Central memory CD8-positive, alpha-beta T cell (primary cell): Measurements from ENCODE around the gene HLA-F.

Source experiments
- ATAC-seq: fragments of 150-1000 bp; cut with Tn5 transposase; replicated peaks from 2 replicates; pipeline ENCODE4 v1.10.0; 2022; ENCODE audit warnings: mild to moderate bottlenecking, moderate FRiP score, moderate number of reproducible peaks; ENCODE audit not compliant: poor library complexity, severe bottlenecking; ENCODE audit errors: extremely low read depth
- DNase-seq, 2 donors: peaks; one replicate each; pipeline ENCODE4 v3.0.0; 2021; ENCODE audit warnings: low spot score in 2 of 2
- H3K27ac Mint-ChIP-seq: one replicate; pipeline ENCODE4 v1.8.0; 2022; ENCODE audit warnings: low read depth, mild to moderate bottlenecking, moderate library complexity, mixed read lengths
- H3K27me3 Mint-ChIP-seq: one replicate; pipeline ENCODE4 v1.8.0; 2022; ENCODE audit warnings: mixed read lengths
- H3K36me3 Mint-ChIP-seq: one replicate; pipeline ENCODE4 v1.8.0; 2022; ENCODE audit warnings: mild to moderate bottlenecking, moderate library complexity, mixed read lengths; ENCODE audit not compliant: insufficient read depth
- H3K4me1 Mint-ChIP-seq: one replicate; pipeline ENCODE4 v1.8.0; 2022; ENCODE audit warnings: mixed read lengths
- H3K4me3 Mint-ChIP-seq: one replicate; pipeline ENCODE4 v1.8.0; 2022; ENCODE audit warnings: mild to moderate bottlenecking, moderate library complexity, mixed read lengths
- H3K9me3 Mint-ChIP-seq: one replicate; pipeline ENCODE4 v1.8.0; 2022; ENCODE audit warnings: mixed read lengths

HLA-F gene

DNA sequence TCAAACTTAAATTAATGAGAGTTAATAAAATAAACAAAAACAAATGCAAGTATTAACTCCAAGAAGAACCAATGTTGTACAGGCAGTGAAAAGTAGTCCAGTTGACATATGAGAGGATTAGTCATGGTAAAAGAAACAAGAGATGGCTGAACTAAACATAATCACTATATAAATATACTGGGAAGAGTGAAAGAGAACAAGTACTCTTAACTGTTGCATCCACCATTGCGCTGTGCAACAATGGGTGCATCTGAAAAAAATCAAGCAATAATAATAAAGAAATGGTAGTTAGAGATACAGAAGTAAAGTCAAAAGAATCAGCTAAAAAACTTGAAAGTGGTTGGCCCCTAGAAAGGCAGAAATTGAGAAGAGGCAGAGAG, 16.6 kb downstream of the HLA-F start:
- Mint-ChIP-seq H3K9me3 (peaks cover 5% of the 10 kb centered on the region), H3K27me3 (no peaks in the 10 kb centered on the region), H3K4me3 (no peak overlapping the region)

DNA sequence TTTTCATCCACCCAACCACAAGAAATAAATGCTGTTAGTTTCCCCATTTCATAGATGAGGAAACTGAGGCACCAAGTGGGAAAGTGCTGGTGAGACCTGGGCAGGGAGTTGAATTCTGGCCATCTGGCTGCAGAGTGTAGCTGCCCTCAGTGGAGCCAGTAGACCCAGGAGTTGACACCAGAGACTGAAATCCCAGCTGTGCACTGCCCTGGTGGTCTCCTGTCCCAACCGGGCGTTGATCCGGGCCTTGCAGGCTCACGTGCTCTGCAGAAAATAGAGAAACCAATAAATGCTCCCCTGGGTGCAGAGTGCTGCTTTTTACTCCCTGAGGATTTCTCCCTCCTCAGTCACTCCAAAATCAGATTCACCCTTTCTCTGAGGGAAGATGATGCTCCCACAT, 18.4 kb downstream of the HLA-F start:
- H3K4me3 Mint-ChIP-seq: no peak overlapping the region
- H3K36me3 Mint-ChIP-seq: peaks cover 5% of the 10 kb centered on the region
- no peaks in the 10 kb centered on the region for H3K9me3 Mint-ChIP-seq
- no peak overlapping the region for H3K27ac Mint-ChIP-seq
- H3K27me3 Mint-ChIP-seq: no peaks in the 10 kb centered on the region
- DNase-seq: no peak
- ATAC-seq: no peak
- peaks cover 13% of the 10 kb centered on the region for H3K4me1 Mint-ChIP-seq

More for the DNA sequence above, 16.6 kb downstream of the HLA-F start:
- peaks cover 2% of the 10 kb centered on the region for H3K36me3 Mint-ChIP-seq
- DNase-seq (no peak), ATAC-seq (no peak)
- peaks cover 1% of the 10 kb centered on the region for H3K4me1 Mint-ChIP-seq
- H3K27ac Mint-ChIP-seq: no peak overlapping the region

DNA sequence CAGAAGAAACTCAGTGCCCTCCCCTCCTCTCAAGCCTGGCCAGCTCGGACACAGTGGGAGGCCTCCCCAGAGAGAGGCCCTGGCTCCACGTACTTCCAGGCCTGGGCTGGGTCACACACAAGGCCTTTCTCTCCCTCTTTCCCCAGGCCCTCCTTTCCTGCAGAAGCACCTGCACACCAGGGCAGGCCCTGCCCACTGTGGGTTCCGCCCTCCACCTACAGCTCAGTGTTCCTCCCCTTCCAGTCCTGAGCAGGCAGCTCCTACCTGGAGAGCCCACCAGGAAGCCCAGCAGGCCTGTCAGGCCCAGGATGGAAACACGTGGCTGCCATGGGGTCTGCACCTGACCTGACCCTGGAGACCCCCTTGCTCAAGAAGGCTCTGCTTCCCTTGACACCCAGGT, 18.9 kb downstream of the HLA-F start:
- Mint-ChIP-seq H3K4me3 (no peak overlapping the region), H3K27me3 (no peaks in the 10 kb centered on the region), H3K9me3 (no peaks in the 10 kb centered on the region), H3K4me1 (peaks cover 14% of the 10 kb centered on the region), H3K36me3 (peaks cover 5% of the 10 kb centered on the region), H3K27ac (no peak overlapping the region)
- DNase-seq (no peak), ATAC-seq (no peak)

DNA sequence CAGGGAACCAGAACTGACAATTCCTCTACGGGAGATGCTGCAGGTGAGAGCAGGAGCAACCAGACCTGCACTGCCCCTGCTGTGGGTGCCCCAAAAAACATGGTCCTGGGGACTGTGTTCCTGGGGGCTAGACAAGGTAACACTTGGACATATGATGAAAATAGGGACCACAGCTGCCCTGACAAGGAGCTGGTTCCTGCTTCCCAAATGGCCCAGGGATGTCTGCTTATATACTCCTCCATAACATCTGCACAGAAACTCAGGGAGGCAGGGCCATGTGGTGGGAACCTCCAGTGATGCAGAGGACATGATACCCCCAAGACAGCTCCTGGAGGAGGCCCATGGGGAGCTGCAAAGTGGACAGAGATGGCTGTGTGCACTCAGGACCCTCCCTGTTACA, 19.8 kb downstream of the HLA-F start:
- H3K4me3 Mint-ChIP-seq: no peak overlapping the region
- peaks cover 23% of the 10 kb centered on the region for H3K4me1 Mint-ChIP-seq
- peaks cover 5% of the 10 kb centered on the region for H3K36me3 Mint-ChIP-seq
- no peak for DNase-seq
- no peak for ATAC-seq
- no peak overlapping the region for H3K27ac Mint-ChIP-seq
- no peaks in the 10 kb centered on the region for H3K9me3 Mint-ChIP-seq
- no peaks in the 10 kb centered on the region for H3K27me3 Mint-ChIP-seq

DNA sequence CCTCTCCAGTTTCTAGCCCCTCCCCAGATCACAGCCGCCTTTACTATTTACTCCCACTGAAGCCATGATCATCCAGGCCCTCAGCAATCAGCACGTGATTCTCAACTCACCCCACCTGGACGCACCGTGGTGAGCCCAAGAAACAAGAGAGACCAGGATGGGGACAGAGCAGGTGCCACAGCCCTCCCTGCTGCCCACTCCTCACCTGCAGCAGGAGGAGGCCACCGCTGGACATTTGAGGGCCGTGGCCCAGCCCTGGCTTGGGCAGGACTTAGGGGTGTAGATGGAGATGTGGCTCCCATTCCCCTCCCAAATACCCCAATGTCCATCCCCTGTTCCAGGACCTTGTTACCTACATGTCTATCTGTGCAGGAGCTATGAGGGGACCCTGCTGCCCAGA, 20.3 kb downstream of the HLA-F start:
- no peak overlapping the region for H3K4me3 Mint-ChIP-seq
- no peaks in the 10 kb centered on the region for H3K9me3 Mint-ChIP-seq
- H3K27me3 Mint-ChIP-seq: no peaks in the 10 kb centered on the region
- H3K4me1 Mint-ChIP-seq: peaks cover 29% of the 10 kb centered on the region
- no peak for ATAC-seq
- H3K27ac Mint-ChIP-seq: no peak overlapping the region
- DNase-seq: no peak
- H3K36me3 Mint-ChIP-seq: peaks cover 7% of the 10 kb centered on the region

DNA sequence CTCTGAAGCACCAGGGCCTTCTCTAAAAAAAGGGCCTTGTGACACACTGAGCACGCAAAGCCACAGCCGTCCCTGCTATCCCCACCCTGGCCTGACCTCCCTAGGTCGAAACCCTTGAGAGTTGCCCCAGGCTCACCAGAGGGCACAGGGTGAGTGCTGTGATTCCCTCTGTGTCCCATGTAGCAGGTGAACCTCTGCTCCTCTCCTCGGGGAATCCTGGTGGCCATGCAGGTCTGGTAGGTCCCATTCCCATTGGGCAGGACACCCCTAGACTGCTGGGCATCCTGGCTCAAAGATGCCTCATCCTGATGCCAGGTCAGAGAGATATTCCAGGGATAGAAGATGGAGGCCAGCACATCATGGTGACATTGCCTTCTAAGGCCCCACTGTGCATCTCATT, 20.9 kb downstream of the HLA-F start:
- Mint-ChIP-seq H3K27me3 (no peaks in the 10 kb centered on the region), H3K4me3 (no peak overlapping the region), H3K27ac (no peak overlapping the region), H3K4me1 (peaks cover 29% of the 10 kb centered on the region), H3K9me3 (no peaks in the 10 kb centered on the region), H3K36me3 (peaks cover 7% of the 10 kb centered on the region)
- ATAC-seq (no peak), DNase-seq (no peak)

DNA sequence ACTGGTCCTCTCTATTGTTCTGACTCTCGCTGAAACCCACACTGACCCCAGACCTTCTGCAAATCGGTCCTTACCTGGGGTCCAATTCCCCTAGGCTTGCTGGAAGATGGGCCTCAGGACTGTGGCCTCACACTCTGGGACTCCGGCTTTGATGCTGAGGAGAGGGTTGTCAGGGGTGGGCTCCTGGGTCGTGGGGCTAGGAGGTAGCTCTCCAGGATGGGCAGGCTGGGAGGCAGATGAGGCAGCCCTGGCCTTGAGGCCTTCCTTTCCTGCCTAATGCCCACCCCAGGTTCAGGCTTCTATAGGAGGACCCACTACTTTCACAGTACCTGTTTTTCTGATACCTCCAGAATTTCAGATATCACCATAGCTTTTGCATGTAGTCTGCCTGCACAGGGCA, 21.4 kb downstream of the HLA-F start:
- no peak overlapping the region for H3K27ac Mint-ChIP-seq
- H3K4me1 Mint-ChIP-seq: peaks cover 34% of the 10 kb centered on the region
- H3K9me3 Mint-ChIP-seq: no peaks in the 10 kb centered on the region
- no peaks in the 10 kb centered on the region for H3K27me3 Mint-ChIP-seq
- ATAC-seq: no peak
- DNase-seq: no peak
- no peak overlapping the region for H3K4me3 Mint-ChIP-seq
- peaks cover 7% of the 10 kb centered on the region for H3K36me3 Mint-ChIP-seq

DNA sequence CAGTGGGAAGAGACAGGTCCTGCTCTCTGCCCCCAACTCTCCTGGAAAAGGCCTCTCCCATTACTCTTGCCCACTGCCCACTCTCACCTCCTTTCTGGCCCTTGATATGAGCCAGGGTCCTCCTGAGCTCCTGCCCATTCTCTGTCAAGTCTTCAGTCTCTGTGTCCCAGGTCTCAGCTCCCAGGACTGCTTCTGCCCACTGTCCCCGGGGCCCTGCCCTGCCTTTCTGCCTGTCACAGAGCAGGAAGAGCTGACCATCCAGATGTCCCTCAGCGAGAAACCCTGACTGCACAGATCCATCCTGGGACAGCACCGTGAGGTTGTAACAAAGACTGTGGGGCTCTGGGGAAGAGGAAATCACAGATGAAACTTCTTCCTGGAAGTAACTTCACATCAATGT, 22.2 kb downstream of the HLA-F start:
- Mint-ChIP-seq H3K4me3 (no peak overlapping the region), H3K36me3 (peaks cover 9% of the 10 kb centered on the region), H3K4me1 (peaks cover 42% of the 10 kb centered on the region), H3K27me3 (no peaks in the 10 kb centered on the region), H3K9me3 (no peaks in the 10 kb centered on the region), H3K27ac (peak overlapping the region; percentile 27)
- DNase-seq (no peak), ATAC-seq (no peak)

DNA sequence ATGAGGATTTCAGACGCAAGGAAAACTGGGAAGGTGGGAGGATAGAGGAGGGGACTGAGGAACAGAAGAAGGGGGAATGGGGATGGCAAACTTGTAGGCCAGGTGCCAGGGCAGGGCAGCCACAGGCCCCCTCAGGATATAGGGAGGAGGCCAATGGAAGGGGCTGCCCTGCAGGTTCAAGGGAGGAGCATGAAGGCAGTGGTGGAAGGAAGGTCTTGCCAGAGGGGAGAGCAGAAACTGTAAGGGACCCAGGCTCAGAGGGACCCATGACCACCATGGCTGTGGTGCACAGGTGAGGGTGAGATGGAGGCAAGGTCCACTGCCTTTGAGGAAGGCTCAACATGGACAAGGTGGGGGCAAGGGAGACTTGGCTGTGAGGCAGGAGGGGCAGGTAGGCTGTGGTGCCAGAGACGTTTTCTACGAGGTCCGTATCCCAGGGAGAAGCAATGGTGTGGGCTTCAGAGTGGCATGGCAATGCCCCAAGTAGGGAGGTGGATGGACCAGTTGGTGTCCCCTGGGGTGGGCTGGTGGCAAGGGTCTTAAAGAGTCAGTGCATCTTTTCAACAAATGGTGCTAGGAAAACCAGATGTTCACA, 22.7 kb downstream of the HLA-F start:
- Mint-ChIP-seq H3K27ac (peak overlapping the region; percentile 27), H3K27me3 (no peaks in the 10 kb centered on the region), H3K4me3 (no peak overlapping the region), H3K9me3 (no peaks in the 10 kb centered on the region), H3K36me3 (peaks cover 9% of the 10 kb centered on the region), H3K4me1 (peaks cover 46% of the 10 kb centered on the region)
- DNase-seq (no peak), ATAC-seq (no peak)

DNA sequence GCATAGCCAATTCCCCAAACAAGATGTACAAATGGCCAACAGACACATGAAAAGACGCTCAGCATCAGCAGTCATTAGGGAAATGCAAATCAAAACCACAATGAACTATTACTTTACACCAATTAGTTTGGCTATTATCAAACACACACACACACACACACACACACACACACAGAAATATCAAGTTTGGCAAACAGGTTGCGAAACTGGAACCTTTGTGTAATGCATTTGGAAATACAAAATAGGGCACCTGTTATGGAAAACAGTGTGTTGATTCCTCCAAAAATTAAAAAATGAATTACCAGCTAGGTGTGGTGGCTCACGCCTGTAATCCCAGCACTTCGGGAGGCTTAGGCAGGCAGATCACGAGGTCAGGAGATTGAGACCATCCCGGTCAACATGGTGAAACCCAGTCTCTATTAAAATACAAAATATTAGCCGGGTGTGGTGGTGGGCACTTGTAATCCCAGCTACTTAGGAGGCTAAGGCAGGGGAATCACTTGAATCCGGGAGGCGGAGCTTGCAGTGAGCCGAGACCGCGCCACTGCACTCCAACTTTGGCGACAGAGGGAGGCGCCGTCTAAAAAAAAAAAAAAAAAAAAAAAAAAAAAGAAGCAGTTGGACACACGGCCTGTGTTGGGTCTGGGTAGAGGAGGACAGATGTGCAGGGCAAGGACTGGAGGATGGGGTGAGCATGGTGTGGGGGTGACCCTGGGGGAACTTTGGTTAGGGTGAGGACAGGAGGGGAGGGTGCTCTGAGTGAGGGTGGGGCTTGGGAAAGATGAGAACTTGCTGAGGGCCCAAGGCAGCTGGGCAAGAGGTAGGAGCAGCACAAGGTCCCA, 23.8 kb downstream of the HLA-F start:
- Mint-ChIP-seq H3K36me3 (peaks cover 9% of the 10 kb centered on the region), H3K4me3 (peak overlapping the region; percentile 99), H3K27ac (peak overlapping the region; percentile 94), H3K27me3 (no peaks in the 10 kb centered on the region), H3K4me1 (peaks cover 57% of the 10 kb centered on the region), H3K9me3 (no peaks in the 10 kb centered on the region)
- DNase-seq: no peak
- no peak for ATAC-seq

DNA sequence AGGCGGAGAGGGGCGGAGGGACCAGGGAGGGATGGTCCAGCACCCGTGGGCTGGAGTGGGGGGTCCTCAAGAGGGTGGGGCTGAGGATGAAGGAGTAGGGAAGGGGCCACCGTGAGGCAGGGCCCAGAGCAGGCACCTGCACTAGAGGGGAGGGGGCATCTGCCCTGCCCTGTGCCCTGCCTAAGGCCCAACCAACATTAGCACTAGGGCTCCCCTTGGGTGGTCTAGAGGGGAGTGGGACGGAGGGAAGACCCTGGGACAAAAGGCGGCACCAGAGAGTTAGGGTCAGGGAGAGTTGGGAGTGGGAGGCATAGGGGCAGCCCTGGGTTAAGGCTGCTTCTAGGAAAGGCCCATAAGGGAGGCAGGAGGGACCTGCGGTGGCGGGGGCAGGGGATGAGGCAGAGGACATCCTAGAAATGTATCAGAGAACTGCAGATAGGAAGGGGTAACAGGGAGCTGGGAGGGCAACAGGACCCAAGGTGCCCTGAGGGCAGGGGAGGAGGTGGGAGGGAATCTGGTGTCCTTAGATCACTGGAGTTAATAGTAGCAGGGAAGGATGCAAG, 24.5 kb downstream of the HLA-F start:
- H3K9me3 Mint-ChIP-seq: no peaks in the 10 kb centered on the region
- peak overlapping the region; percentile 99 for H3K4me3 Mint-ChIP-seq
- peak overlapping the region; percentile 94 for H3K27ac Mint-ChIP-seq
- no peaks in the 10 kb centered on the region for H3K27me3 Mint-ChIP-seq
- no peak for ATAC-seq
- H3K36me3 Mint-ChIP-seq: peaks cover 9% of the 10 kb centered on the region
- DNase-seq: no peak
- peaks cover 64% of the 10 kb centered on the region for H3K4me1 Mint-ChIP-seq

DNA sequence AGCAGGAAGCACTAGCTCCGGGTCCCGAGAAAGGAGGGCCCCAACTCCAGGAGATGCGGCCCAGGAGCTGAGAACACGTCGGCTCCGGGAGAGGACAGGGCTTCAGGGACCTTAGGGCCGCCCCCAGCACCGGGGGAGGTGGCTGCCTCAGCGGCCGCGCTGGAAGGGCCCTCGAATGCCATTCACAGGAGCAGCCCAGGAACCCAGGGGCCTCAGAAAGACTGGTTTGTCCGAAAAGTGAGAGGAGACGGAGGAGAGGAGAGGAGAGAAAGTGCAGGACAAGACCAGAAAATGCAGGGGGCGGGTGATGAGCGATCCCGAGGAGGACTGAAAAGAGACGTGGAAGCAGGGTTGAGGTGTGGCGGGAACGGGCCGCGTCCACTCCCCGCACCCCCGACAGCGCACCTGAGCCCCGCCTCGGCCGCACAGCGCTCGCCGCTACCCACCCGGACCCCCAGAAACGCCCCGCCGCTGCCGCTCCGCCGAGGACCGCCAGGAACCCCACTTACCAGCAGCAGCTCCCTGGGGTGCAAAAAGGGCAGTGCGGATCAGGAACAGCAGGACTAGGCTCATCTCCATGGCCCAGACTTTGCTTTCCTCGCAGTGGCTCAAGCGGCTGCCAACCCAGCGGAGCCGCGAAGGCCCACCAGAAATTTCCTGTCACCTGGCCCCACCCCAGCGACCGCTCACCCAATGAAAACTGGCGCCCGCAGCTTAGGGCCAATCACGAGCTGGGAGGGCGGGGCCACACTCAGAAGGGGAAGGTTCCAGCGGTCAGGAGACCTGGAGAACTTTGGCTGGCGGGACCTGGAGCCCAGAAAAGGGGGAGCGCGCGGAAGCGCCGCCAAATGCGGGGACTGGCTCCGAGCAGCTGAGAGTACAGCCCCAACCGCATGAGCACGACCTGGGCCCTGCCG, 25.4 kb downstream of the HLA-F start:
- peak overlapping the region; percentile 94 for H3K27ac Mint-ChIP-seq
- H3K4me3 Mint-ChIP-seq: peak overlapping the region; percentile 99
- DNase-seq (peak; percentile 69 to 70), ATAC-seq (peak; percentile 65)
- H3K4me1 Mint-ChIP-seq: peaks cover 73% of the 10 kb centered on the region
- no peaks in the 10 kb centered on the region for H3K27me3 Mint-ChIP-seq
- H3K9me3 Mint-ChIP-seq: no peaks in the 10 kb centered on the region
- H3K36me3 Mint-ChIP-seq: peaks cover 9% of the 10 kb centered on the region
